Activated CD4-positive, alpha-beta T cell treated with anti-CD3 and anti-CD28 coated beads for 1 hour (primary cell): Measurements from ENCODE around the gene SKOR2.
"Not testable (repeated sequence)": the region's sequence is repeated elsewhere in the genome, so short reads cannot be mapped to it uniquely, and the experiment has no call there.

Experiments
- DNase-seq: peaks from one replicate; pipeline ENCODE4 v3.0.0-alpha.2; 2020

Gene SKOR2

DNA sequence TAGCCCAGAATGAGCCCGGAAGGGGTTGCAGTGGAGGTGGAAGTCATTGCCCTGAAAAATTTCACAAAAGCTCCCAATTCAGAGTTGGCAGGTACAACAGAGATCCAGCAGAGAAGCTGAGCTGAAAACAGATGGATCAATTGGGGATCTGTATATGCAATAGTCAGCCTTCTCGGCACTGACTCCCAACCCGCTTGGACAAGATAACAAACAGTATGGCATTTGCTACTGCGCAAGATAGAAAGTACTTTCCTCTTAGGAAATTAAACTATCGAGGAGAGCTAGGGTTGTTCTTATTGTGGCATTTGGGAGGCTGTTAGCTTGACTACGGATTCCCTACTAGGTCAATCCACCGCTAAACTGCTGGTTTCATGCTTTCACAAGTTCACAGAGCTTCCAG, 63.7 kb downstream of the SKOR2 start:
- DNase-seq = no peak

DNA sequence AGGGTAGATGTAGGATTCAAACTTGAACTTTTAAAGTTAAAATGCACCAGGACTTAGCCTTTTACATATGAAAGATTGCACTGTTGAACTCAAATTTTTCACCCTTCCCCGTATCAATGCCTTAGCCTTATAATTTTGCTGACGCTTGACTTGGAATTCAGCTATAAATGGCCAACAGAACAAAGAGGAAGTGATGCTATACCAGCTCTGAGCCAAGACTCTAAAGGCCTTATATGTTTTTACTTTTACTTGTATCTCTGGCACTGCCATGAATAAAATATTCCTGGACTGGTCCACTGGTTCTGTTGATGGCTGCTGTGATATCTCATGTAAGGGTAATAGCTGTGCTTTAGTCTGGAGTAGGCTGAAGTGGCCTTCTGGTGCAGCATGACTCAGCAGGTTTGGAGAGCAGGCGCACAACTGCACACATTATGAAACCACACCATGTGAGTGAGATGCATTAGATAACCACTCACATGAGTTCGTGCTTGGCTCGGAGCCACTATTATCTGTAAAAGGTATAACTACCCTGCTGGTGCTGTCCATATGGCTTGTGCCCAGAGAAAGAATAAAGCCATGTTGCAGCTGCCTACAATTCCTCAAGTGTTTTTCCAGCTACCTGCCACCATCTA, 66.9 kb downstream of the SKOR2 start:
- DNase-seq = no peak

- DNase-seq = not testable (repeated sequence)
These were observed 69.3 kb downstream of the SKOR2 start for GRCh38 chr18:47182156-47182555.

DNA sequence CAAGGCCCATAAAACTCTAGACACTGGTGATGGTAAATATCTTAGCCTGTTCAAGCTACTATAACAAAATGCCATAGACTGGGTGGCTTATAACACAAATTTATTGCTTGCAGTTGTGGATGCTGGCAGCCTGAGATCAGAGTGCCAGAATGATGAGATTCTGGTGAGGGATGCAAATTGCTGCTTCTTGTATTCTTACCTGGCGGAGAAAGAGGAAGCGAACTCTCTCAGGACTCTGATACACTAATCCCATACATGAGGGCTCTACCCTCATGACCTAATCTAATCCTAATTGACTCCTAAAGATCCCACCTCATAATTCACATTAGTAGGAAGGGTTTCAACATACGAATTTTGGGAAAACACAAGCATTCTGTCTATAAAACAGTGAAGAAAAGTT, 70.7 kb downstream of the SKOR2 start:
- no peak for DNase-seq

DNA sequence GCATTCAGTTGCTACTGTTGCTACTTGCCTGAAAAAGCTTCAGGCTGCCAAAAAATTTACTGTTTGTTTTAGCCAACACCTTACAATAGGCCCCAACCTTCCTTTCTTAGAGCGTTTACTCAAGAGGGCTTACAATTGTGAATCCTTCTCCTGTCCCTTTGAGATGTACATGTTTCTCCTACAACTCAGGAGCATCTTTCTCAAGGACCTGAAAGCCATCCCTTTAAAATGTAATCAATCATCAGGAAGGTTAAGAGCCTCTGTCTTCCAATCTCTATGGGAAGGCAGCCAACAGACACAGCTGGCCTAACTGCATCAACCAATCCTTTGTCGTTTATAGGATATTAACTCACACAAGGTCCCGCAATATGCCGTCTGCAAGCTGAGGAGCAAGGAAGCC, 71.9 kb downstream of the SKOR2 start:
- DNase-seq = no peak

DNA sequence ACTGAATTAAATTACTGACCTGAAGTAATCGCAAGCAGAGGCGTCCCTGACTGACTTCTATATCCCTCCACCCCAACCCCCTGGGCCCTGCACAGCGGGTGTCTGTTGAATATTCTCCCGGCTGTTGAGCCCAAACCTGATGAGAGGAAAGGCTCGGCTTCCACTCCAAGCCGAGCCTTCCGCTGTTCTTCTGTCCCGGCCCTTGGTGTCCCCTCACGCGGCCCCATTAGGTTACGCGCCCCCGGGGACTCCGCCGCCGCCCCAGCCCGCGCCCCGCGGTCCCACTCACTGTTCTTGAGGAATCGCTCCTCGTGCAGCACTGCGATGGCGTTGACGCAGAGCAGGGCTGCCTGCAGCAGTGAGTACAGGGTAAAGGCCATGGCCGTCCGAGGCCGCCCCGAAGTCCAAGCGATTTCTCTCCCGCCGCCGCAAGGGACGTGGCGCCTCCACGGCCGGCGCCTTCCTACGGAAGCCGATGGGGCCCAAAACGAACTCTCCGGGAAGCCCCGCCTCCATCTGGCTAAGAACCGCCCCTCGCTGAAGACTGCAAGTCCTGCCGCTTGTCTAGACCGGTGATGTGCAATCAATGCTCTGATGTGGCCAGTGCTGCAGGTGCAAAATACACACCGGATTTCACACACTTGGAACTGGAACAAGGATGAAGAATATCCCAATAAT, 75.4 kb downstream of the SKOR2 start, which contains the start of gene IER3IP1:
Gene IER3IP1, minus strand, starts transcription at position 467 of the 678 bp plus-strand sequence. Its CDS starts 87 bp downstream, at position 380.
- DNase-seq = peak; percentile 80

GRCh38 chr18:47175283-47175897, 76.1 kb downstream of the SKOR2 start:
- no peak for DNase-seq

DNA sequence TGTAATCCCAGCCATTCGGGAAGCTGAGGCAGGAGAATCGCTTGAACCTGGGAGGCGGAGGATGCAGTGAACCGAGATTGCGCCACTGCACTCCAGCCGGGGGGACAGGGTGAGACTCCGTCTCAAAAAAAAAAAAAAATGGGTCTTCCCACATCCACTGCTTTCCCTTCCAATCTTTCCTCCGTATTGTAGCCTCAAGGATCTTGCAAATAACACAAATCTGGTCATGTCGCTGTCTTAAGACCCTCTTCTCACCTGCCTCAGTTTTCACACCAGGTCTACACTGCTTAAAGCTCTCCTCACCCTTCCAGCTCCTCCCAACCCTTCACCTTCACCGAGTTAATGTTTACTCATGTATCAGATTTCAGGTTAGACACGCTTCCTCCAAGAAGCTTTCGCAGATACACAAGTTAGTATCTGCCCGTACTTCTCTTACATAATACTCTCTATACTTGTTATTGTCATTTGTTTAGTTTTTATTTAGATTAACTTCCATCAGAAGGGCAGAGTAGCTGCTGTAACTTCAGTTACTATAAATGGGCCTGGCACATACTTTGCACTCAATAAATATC, 76.8 kb downstream of the SKOR2 start:
- no peak for DNase-seq

GRCh38 chr18:47172476-47172875, 79.0 kb downstream of the SKOR2 start:
- DNase-seq = no peak

GRCh38 chr18:47168913-47169312, 82.5 kb downstream of the SKOR2 start:
- DNase-seq = no peak

DNA sequence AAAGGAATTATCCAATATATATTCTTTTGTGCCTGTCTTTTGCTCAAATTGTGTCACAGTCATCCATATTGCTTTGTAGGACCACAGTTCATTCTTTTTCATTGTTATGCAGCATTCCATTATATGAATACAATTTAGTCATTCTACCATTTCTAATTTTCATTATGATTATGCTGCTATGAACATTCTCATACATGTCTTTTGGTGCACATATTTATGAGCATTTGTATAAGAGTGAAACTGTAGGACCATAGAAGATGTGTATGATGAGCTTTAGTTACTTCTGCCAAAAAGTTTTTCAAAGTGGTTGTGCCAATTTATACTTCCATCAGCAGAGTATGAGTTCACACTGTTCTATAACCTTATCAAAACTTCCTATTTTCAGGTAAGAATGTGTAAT, 83.0 kb downstream of the SKOR2 start:
- DNase-seq = no peak

DNA sequence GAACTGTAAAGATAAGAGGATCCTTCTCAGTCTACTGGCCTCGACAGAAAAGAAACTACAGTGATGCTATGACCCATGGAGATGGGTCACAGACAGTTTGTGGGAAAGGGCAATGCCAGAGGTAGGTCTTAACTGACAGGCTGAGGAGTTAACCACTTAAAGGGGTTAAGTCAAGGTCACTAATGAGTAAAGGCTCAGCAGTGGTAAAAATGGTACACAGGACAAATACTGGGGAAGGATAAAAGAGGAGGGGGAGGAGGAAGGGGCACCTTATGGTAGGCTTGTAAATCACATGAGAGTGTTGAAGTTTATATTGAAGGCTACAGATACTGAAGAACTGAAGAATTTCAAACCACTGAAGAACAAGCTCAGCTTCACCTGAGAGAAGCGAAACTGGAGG, 85.2 kb downstream of the SKOR2 start:
- DNase-seq = no peak

- DNase-seq = no peak
These were observed 88.2 kb downstream of the SKOR2 start for GRCh38 chr18:47163241-47163640.

GRCh38 chr18:47160256-47160655, 91.2 kb downstream of the SKOR2 start:
- DNase-seq = no peak

DNA sequence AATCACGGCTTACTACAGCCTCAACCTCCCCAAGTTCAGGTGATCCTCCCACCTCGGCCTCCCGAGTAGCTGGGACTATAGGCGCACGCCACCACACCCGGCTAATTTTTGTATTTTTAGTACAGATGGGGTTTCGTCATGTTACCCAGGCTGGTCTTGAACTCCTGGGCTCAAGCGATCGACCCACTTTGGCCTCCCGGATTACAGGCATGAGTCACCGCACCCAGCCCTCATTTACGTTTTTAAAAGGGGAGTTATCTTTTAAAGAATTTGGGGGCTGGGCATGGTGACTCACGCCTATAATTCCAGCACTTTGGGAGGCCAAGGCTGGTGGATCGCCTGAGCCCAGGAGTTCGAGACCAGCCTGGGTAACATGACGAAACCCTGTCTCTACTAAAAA, 93.1 kb downstream of the SKOR2 start:
- DNase-seq = not testable (repeated sequence)
